OCI-LY3 (cell line): ENCODE results near the gene ZNF394.

Experiments used
- CTCF ChIP-seq: fragments of 200-600, 300-600 bp; sonication (generic); IDR thresholded peaks from 2 replicates; pipeline ENCODE4 v1.5.1; 2014; ENCODE audit warnings: antibody characterized with exemption, low read length, low read depth
- EZH2phosphoT487 ChIP-seq: fragments of 200-600 bp; shearing (Covaris generic); IDR thresholded peaks from 2 replicates; pipeline ENCODE4 v1.6.1; 2018; ENCODE audit warnings: antibody characterized with exemption, mixed run types, low read depth

- TF ChIP-seq CTCF (no peak), EZH2phosphoT487 (no peak)
Observed at GRCh38 chr7:99478464-99479440, 21.3 kb downstream of the ZNF394 start.
